K562 (cell line): ENCODE results near the gene SUOX. TPM values are rescaled to one million over a fixed set of nuclear protein-coding genes. Genes with fewer than 3 reads are reported as not detected.

ENCODE experiments used
- ATAC-seq: fragments of 200-7000 bp; cut with Tn5 transposase; 3 replicates; pipeline ENCODE4 v1.9.1; 2020; ENCODE audit warnings: moderate library complexity
- BruUV-seq: library from RNA; stranded (reverse); fragments of 400-500 nt; replicated peaks from 2 replicates; lab custom pipeline; 2021; lab: Mats Ljungman, UMichigan
- CTCF ChIA-PET: fragments of 300-600 bp; formaldehyde crosslinking; extraction: SDS; loops from one replicate; lab custom pipeline; 2021; ENCODE audit warnings: low intra/inter-chr PET ratio; lab: Yijun Ruan, JAX
- POLR2A ChIA-PET: fragments of 300-600, 350-650 bp; sonication (Branson Sonifier 250); formaldehyde crosslinking; extraction: SDS; loops from one replicate; lab custom pipeline; 2021; ENCODE audit warnings: antibody characterized with exemption, inconsistent platforms; lab: Yijun Ruan, JAX
- DNase-seq, 4 experiments: peaks; one replicate each; pipeline versions ENCODE4 v3.0.0 to v3.0.0-alpha.2; 2011 to 2018; ENCODE audit warnings: low spot score in 3 of 4, mixed read lengths in 3 of 4; ENCODE audit errors: extremely low read depth in 1 of 4
- FAIRE-seq: peaks from 2 replicates; lab custom pipeline; 2011; peaks lifted over from hg19 to GRCh38; lab: Jason Lieb, UNC
- H2AFZ ChIP-seq: 2 replicates; pipeline ENCODE4 v1.6.0; 2011; ENCODE audit warnings: low read depth, low read length, control low read depth, inconsistent platforms
- H3K27ac ChIP-seq: fragments of 200-600 bp; 3 replicates; pipeline ENCODE4 v1.8.0; 2011; ENCODE audit warnings: low read depth, mild to moderate bottlenecking, control low read depth, inconsistent platforms, low read length, moderate library complexity, mixed read lengths; ENCODE audit errors: extremely low read depth
- H3K27me3 ChIP-seq, 2 experiments: fragments of 300-600 bp in 1 of 2; 2 replicates in 1 of 2; 3 replicates in 1 of 2; pipeline versions ENCODE4 v1.6.0 to v1.8.0; 2011; ENCODE audit warnings: inconsistent platforms in 2 of 2, low read length in 2 of 2, mild to moderate bottlenecking in 1 of 2, mixed read lengths in 1 of 2, moderate library complexity in 1 of 2; ENCODE audit not compliant: control insufficient read depth in 2 of 2, insufficient read depth in 2 of 2
- H3K36me3 ChIP-seq: fragments of 300-600 bp; 3 replicates; pipeline ENCODE4 v1.8.0; 2011; ENCODE audit warnings: mild to moderate bottlenecking, low read length, inconsistent platforms; ENCODE audit not compliant: control insufficient read depth, insufficient read depth
- H3K4me1 ChIP-seq, 2 experiments: fragments of 200-600 bp in 1 of 2; replicated peaks in 1 of 2; 2 replicates in 1 of 2; 3 replicates in 1 of 2; pipeline versions ENCODE4 v1.5.1 to v1.8.0; 2011; ENCODE audit warnings: inconsistent platforms in 2 of 2, low read length in 2 of 2, mild to moderate bottlenecking in 1 of 2, mixed read lengths in 1 of 2, moderate library complexity in 1 of 2; ENCODE audit not compliant: control insufficient read depth in 2 of 2, insufficient read depth in 2 of 2
- H3K4me2 ChIP-seq: 2 replicates; pipeline ENCODE4 v1.6.1; 2011; ENCODE audit warnings: low read length, control low read depth, inconsistent platforms, mixed read lengths; ENCODE audit not compliant: insufficient read depth
- H3K4me3 ChIP-seq: fragments of 200-600 bp; sonication (generic), shearing (Covaris generic); 2 replicates; pipeline ENCODE4 v1.5.1; 2016; ENCODE audit warnings: control low read depth, inconsistent platforms
- H3K79me2 ChIP-seq: fragments of 200-600 bp; 3 replicates; pipeline ENCODE4 v1.8.0; 2011; ENCODE audit warnings: low read length, inconsistent platforms; ENCODE audit not compliant: control insufficient read depth, insufficient read depth
- H3K9ac ChIP-seq, 2 experiments: 2 replicates each; pipeline versions ENCODE4 v1.6.0 to v1.6.1; 2011; ENCODE audit warnings: low read depth in 2 of 2, low read length in 2 of 2, control low read depth in 1 of 2, inconsistent platforms in 1 of 2, mild to moderate bottlenecking in 1 of 2, mixed read lengths in 1 of 2; ENCODE audit not compliant: insufficient read depth in 1 of 2
- H3K9me1 ChIP-seq: one replicate; pipeline ENCODE4 v1.6.0; 2011; ENCODE audit warnings: inconsistent platforms, mild to moderate bottlenecking, low read length, moderate library complexity; ENCODE audit not compliant: control insufficient read depth, insufficient read depth
- H3K9me3 ChIP-seq: replicated peaks from 2 replicates; pipeline ENCODE4 v1.5.1; 2011; ENCODE audit warnings: low read depth, low read length, inconsistent platforms; ENCODE audit not compliant: control insufficient read depth, insufficient read depth
- H4K20me1 ChIP-seq: replicated peaks from 2 replicates; pipeline ENCODE4 v1.6.1; 2011; ENCODE audit warnings: low read length, inconsistent platforms, mixed read lengths; ENCODE audit not compliant: control insufficient read depth, insufficient read depth
- CBFB ChIP-seq: sonication (generic); formaldehyde crosslinking; IDR thresholded peaks from 2 replicates; pipeline ENCODE4 v1.4.0; 2020; ENCODE audit warnings: mild to moderate bottlenecking, missing genetic modification reagents
- KHSRP ChIP-seq: fragments of 450-650 bp; IDR thresholded peaks from 2 replicates; pipeline ENCODE4 v1.6.1; 2017
- MYC ChIP-seq, 2 experiments: fragments of 250-450 bp in 1 of 2; sonication (Bioruptor Pico) in 1 of 2; IDR thresholded peaks; 2 replicates each; pipeline versions ENCODE4 v1.5.1 to v1.6.1; 2012 to 2021; ENCODE audit warnings: low read depth in 2 of 2, borderline replicate concordance in 1 of 2, improper control_type of control experiment in 1 of 2, low read length in 1 of 2, mild to moderate bottlenecking in 1 of 2, moderate library complexity in 1 of 2
- NR0B1 ChIP-seq: fragments of 450-650 bp; IDR thresholded peaks from one replicate; pipeline ENCODE4 v1.6.1; 2018; ENCODE audit warnings: mild to moderate bottlenecking, moderate library complexity; ENCODE audit not compliant: partially characterized antibody
- PHB ChIP-seq: fragments of 250-450 bp; sonication (Bioruptor Pico); IDR thresholded peaks from 2 replicates; pipeline ENCODE4 v1.5.0; 2021
- STAT5A ChIP-seq: IDR thresholded peaks from 2 replicates; pipeline ENCODE4 v1.6.1; 2012; ENCODE audit warnings: low read length, inconsistent platforms, borderline replicate concordance
- ZBTB9 ChIP-seq: fragments of 450-650 bp; formaldehyde crosslinking; IDR thresholded peaks from 2 replicates; pipeline ENCODE4 v1.4.0; 2020; ENCODE audit warnings: mild to moderate bottlenecking, moderate library complexity
- ZNF197 ChIP-seq: fragments of 200-800 bp; sonication (Bioruptor generic); IDR thresholded peaks from 2 replicates; pipeline ENCODE4 v1.6.1; 2016; ENCODE audit warnings: low read depth, missing genetic modification characterization, missing compliant biosample characterization
- ZNF586 ChIP-seq: fragments of 450-650 bp; formaldehyde crosslinking; conservative IDR thresholded peaks from 2 replicates; pipeline ENCODE4 v1.4.0; 2020; ENCODE audit warnings: mild to moderate bottlenecking, moderate library complexity
- WGBS: fragments of 100-300 bp; shearing (Covaris generic); methylation state at CpG from one replicate; pipeline ENCODE4 v1.1.6; 2016; ENCODE audit warnings: low coverage, mixed read lengths; ENCODE audit not compliant: insufficient coverage; ENCODE audit errors: missing lambda C conversion rate; 5-methylcytosine and 5-hydroxymethylcytosine counted together
- in situ Hi-C: fragments of 300-500 bp; cut with MboI; formaldehyde crosslinking; loops from 4 replicates; pipeline ENCODE4 v1.15.0; 2018; ENCODE audit warnings: inconsistent platforms, mixed read lengths
- intact Hi-C: fragments of 100-400 bp; cut with micrococcal nuclease; formaldehyde crosslinking; loops from 2 replicates; pipeline ENCODE4 v1.14.2; 2022
- polyA plus RNA-seq, 8 experiments: library from polyadenylated mRNA; depleted of rRNA in 4 of 8; stranded (reverse) in 5 of 8; unstranded in 3 of 8; fragments of >200 nt; fragmentation: Nextera tagmentation in 2 of 8; fragmentation: Illumina TruSeq in 1 of 8; extraction: Ambion mirVana in 2 of 8; extraction: Trizol in 1 of 8; gene quantifications; 2 replicates each; pipeline versions ENCODE4 v1.2.1 to v1.2.3, GENCODE V29; 2011 to 2014; ENCODE audit warnings: inconsistent platforms in 1 of 8, missing spikeins in 1 of 8
- total RNA-seq, 7 experiments: library from RNA; depleted of rRNA in 6 of 7; stranded (reverse); fragments of >200 nt in 6 of 7; fragmentation: Illumina TruSeq in 2 of 7; extraction: Trizol in 2 of 7; gene quantifications; 2 replicates each; pipeline versions ENCODE4 v1.2.1 to v1.2.3, GENCODE V29; 2011 to 2021; ENCODE audit warnings: low replicate concordance in 1 of 7
- TF ChIP-seq, protein P1 (sequence below): sonication (generic); formaldehyde crosslinking; IDR thresholded peaks from 2 replicates; pipeline ENCODE4 v1.8.0; 2023; ENCODE audit warnings: mild to moderate bottlenecking, missing genetic modification reagents
- TF ChIP-seq, protein P2 (sequence below): fragments of 250-450 bp; sonication (Bioruptor Pico); IDR thresholded peaks from 2 replicates; pipeline ENCODE4 v1.5.0; 2022; ENCODE audit warnings: mild to moderate bottlenecking
- TF ChIP-seq, protein P3 (sequence below): fragments of 450-650 bp; IDR thresholded peaks from 2 replicates; pipeline ENCODE4 v1.6.1; 2016; ENCODE audit warnings: low read depth, mild to moderate bottlenecking, moderate library complexity

The SUOX gene
- total and polyA plus RNA-seq, 9 of the 15 experiments (the other 6 are each of a cell fraction or from before 2014, with no cell fraction given), result 9.2 to 39.7 (median 25.4) TPM

GRCh38 chr12:55997535-55997859, 421 bp downstream of the SUOX start:
- DNase-seq, result no peak
- CTCF ChIA-PET, result interaction anchor here (2.3 to 3.7 kb wide), 2 partner anchors 32 to 44 kb away, joined by 20 to 35 read pairs; partner anchors contain the start of gene RPS26
- peak overlapping the region; percentile 83 to 94 for H3K9ac ChIP-seq
- peak; percentile 36; the same call in 1 of the 2 replicates for TF ChIP-seq ZBTB9 (CRISPR knock-in tag)
- TF ChIP-seq KHSRP, result no peak
- no peak for TF ChIP-seq ZNF586
- TF ChIP-seq PHB (CRISPR knock-in tag), result peak; percentile 86; the same call in 1 of the 2 replicates
- no peak for TF ChIP-seq MYC (IDR thresholded peaks at IDR 0.05; ENCODE audit: low read depth, low read length)
- TF ChIP-seq MYC (CRISPR knock-in tag; IDR thresholded peaks at IDR 0.05; ENCODE audit: borderline replicate concordance, low read depth), result no peak
- TF ChIP-seq, protein P1, sequence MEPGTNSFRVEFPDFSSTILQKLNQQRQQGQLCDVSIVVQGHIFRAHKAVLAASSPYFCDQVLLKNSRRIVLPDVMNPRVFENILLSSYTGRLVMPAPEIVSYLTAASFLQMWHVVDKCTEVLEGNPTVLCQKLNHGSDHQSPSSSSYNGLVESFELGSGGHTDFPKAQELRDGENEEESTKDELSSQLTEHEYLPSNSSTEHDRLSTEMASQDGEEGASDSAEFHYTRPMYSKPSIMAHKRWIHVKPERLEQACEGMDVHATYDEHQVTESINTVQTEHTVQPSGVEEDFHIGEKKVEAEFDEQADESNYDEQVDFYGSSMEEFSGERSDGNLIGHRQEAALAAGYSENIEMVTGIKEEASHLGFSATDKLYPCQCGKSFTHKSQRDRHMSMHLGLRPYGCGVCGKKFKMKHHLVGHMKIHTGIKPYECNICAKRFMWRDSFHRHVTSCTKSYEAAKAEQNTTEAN (CRISPR knock-in tag), result no peak
- no peak for TF ChIP-seq ZNF197 (CRISPR knock-in tag)
- 0 out of 2 replicates have a peak, but pooled peaks have one; percentile 36 for TF ChIP-seq CBFB (CRISPR knock-in tag)
- no peak for TF ChIP-seq STAT5A
- TF ChIP-seq, protein P2, sequence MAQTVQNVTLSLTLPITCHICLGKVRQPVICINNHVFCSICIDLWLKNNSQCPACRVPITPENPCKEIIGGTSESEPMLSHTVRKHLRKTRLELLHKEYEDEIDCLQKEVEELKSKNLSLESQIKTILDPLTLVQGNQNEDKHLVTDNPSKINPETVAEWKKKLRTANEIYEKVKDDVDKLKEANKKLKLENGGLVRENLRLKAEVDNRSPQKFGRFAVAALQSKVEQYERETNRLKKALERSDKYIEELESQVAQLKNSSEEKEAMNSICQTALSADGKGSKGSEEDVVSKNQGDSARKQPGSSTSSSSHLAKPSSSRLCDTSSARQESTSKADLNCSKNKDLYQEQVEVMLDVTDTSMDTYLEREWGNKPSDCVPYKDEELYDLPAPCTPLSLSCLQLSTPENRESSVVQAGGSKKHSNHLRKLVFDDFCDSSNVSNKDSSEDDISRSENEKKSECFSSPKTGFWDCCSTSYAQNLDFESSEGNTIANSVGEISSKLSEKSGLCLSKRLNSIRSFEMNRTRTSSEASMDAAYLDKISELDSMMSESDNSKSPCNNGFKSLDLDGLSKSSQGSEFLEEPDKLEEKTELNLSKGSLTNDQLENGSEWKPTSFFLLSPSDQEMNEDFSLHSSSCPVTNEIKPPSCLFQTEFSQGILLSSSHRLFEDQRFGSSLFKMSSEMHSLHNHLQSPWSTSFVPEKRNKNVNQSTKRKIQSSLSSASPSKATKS (CRISPR knock-in tag), result no peak
- TF ChIP-seq, protein P3, sequence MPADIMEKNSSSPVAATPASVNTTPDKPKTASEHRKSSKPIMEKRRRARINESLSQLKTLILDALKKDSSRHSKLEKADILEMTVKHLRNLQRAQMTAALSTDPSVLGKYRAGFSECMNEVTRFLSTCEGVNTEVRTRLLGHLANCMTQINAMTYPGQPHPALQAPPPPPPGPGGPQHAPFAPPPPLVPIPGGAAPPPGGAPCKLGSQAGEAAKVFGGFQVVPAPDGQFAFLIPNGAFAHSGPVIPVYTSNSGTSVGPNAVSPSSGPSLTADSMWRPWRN, result no peak
- TF ChIP-seq NR0B1, result no peak

More at GRCh38 chr12:55997535-55997859, 421 bp downstream of the SUOX start:
- FAIRE-seq (no peak), ATAC-seq (peak; percentile 14)
- Histone ChIP-seq H3K9me1 (no peaks in the 10 kb centered on the region), H3K4me3 (peak overlapping the region; percentile 60), H2AFZ (peak overlapping the region; percentile 77), H3K79me2 (peaks cover 19% of the 10 kb centered on the region), H3K9me3 (no peaks in the 10 kb centered on the region), H3K4me1 (peaks cover 4 to 20% of the 10 kb centered on the region in 2 experiments; a peak in 4 of 5 replicates), H3K27ac (peak overlapping the region; percentile 77), H3K4me2 (peak overlapping the region; percentile 100), H3K36me3 (peaks cover 33% of the 10 kb centered on the region), H4K20me1 (no peaks in the 10 kb centered on the region), H3K27me3 (no peaks in the 10 kb centered on the region)
- in situ Hi-C loops, result loop anchor here (5.0 kb wide), 1 partner anchor 35 kb away; no protein-coding TSS in a partner anchor
- no TSS peak for BruUV-seq
- intact Hi-C loops, result loop anchor here (1.0 kb wide), 2 partner anchors 24 to 44 kb away; partner anchors contain the start of genes IKZF4 and RPS26
- WGBS, result 0% methylated on average over 5 of the region's 5 CpGs
- POLR2A ChIA-PET, result interaction anchor here (0.7 to 5.1 kb wide), 13 partner anchors 9 to 281 kb away, joined by 3 to 31 read pairs (median 4); partner anchors contain the start of genes BLOC1S1, IKZF4, MYL6 and ORMDL2
